Small intestine (tissue), 16 donors: ENCODE data around the gene IL2. TPM values are rescaled to one million over a fixed set of nuclear protein-coding genes. Genes with fewer than 3 reads are reported as not detected.
A peak's percentile ranks its signal among the peaks of the same experiment; 100 is the strongest.

ENCODE experiments used
- DNase-seq, 2 donors: peaks; one replicate each; pipeline versions ENCODE4 v3.0.0 to v3.0.0-alpha.2; 2013
- FAIRE-seq: peaks from 2 replicates; lab custom pipeline; 2012; peaks lifted over from hg19 to GRCh38; lab: Jason Lieb, UNC
- H3K27ac ChIP-seq, 3 donors: one replicate each; pipeline ENCODE4 v1.5.1; 2013; ENCODE audit warnings: low read length in 2 of 3, mild to moderate bottlenecking in 2 of 3, control low read depth in 1 of 3, inconsistent platforms in 1 of 3, low read depth in 1 of 3, moderate library complexity in 1 of 3
- H3K27me3 ChIP-seq, 3 donors: one replicate each; pipeline ENCODE4 v1.6.1; 2013; ENCODE audit warnings: low read length in 3 of 3, inconsistent platforms in 1 of 3; ENCODE audit not compliant: control insufficient read depth in 3 of 3, insufficient read depth in 3 of 3
- H3K36me3 ChIP-seq, 3 donors: one replicate each; pipeline ENCODE4 v1.6.1; 2013; ENCODE audit warnings: low read length in 3 of 3, inconsistent platforms in 1 of 3, low read depth in 1 of 3, mild to moderate bottlenecking in 1 of 3, moderate library complexity in 1 of 3; ENCODE audit not compliant: control insufficient read depth in 3 of 3, insufficient read depth in 2 of 3
- H3K4me1 ChIP-seq, 3 donors: one replicate each; pipeline ENCODE4 v1.6.1; 2013; ENCODE audit warnings: low read length in 2 of 3, inconsistent platforms in 1 of 3, low read depth in 1 of 3, mild to moderate bottlenecking in 1 of 3, moderate library complexity in 1 of 3; ENCODE audit not compliant: control insufficient read depth in 3 of 3, insufficient read depth in 2 of 3
- H3K4me3 ChIP-seq, 3 donors: one replicate each; pipeline ENCODE4 v1.5.1; 2013; ENCODE audit warnings: low read length in 3 of 3, control low read depth in 1 of 3, inconsistent platforms in 1 of 3, low read depth in 1 of 3, mild to moderate bottlenecking in 1 of 3, moderate library complexity in 1 of 3
- H3K9me3 ChIP-seq, 2 donors: one replicate each; pipeline ENCODE4 v1.6.1; 2013; ENCODE audit warnings: low read depth in 1 of 2, low read length in 1 of 2; ENCODE audit not compliant: control insufficient read depth in 2 of 2, insufficient read depth in 1 of 2
- WGBS, 3 donors: extraction: QIAGEN DNeasy Blood & Tissue Kit; methylation state at CpG; one replicate each; pipeline ENCODE4 v1.1.7; 2013; 5-methylcytosine and 5-hydroxymethylcytosine counted together
- long read RNA-seq, 10 donors: transcript quantifications; one replicate each; lab custom pipeline, GENCODE V29; 2026
- polyA plus RNA-seq, 4 donors: library from polyadenylated mRNA; stranded (reverse) in 3 of 4; unstranded in 1 of 4; fragments of 200-250 nt in 3 of 4; fragments of 120-200 nt in 1 of 4; gene quantifications; one replicate each; pipeline versions ENCODE4 v1.2.1 to v1.2.3, GENCODE V29; 2013
- donor health status: healthy with polysubstance abuse.
- donor health status: control.
- donor health status: control.
- donor health status: Bipolar disorder and iron deficiency.
- donor health status: healthy.

The IL2 gene
- polyA plus RNA-seq, result under 1 TPM in 2 of 4 donors, not detected in 2; 0.21 to 0.62 TPM
- long read RNA-seq, donor 1, result 0 reads
- long read RNA-seq, donor 2, result 0 reads
- long read RNA-seq, donor 3, result 0 reads
- long read RNA-seq, donor 4, result 0 reads
- long read RNA-seq, donor 5, result 0 reads
- long read RNA-seq, donor 6, result 0 reads
- long read RNA-seq, donor 7, result 0 reads
- long read RNA-seq, donor 8, result 0 reads
- long read RNA-seq, donor 9, result 0 reads
- long read RNA-seq, donor 10, result 0 reads

DNA sequence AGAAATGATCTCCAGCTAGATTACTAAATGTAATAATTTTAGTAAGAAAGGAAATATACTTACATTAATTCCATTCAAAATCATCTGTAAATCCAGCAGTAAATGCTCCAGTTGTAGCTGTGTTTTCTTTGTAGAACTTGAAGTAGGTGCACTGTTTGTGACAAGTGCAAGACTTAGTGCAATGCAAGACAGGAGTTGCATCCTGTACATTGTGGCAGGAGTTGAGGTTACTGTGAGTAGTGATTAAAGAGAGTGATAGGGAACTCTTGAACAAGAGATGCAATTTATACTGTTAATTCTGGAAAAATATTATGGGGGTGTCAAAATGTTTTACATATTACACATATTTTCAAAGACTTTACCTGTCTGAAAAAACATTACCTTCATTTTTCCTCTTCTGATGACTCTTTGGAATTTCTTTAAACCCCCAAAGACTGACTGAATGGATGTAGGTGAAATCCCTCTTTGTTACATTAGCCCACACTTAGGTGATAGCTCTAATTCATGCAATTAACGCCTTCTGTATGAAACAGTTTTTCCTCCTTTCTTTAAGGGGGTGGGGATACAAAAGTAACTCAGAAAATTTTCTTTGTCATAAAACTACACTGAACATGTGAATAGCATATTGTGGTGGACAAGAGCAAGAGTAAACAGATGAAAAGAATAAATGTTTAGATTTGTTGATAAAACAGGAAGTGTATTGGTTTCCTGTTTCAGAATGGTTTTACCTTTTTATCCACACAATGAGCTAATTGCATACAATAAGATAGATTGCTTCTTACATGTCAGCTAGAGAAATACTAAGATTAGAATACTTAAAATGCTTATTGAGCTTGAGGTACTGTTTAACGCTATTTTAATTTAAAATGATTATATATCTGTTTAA lies at the start of gene IL2:
IL2 (minus strand) TSS at position 495 of the 886 bp plus-strand sequence; CDS start at position 210, 285 bp downstream.
- DNase-seq, result peak in 1 of 2 donors; percentile 33

DNA sequence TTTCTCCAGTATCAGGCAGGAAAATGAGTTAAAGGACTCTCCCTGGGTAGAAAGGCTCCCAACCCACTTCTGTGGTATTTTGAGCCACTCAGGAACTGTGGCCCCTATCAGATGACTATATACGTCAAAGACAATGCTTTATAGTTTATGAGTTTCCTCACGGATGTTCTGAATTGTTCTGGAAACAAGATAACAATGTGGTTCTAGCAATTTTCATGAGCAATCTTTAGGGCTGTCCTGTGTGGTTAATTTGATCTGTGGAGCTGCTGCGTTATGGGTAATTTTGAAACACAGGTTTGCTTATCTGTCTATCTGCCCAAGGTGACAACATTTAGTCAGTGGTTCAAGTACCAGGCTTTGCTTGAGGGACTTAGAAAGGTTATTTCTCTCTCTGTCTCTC lies 46.7 kb upstream of the IL2 start:
- Histone ChIP-seq H3K4me3 (no peak overlapping the region), H3K27me3 (no peaks in the 10 kb centered on the region), H3K9me3 (no peaks in the 10 kb centered on the region), H3K4me1 (no peaks in the 10 kb centered on the region), H3K36me3 (no peaks in the 10 kb centered on the region), H3K27ac (no peak overlapping the region)
- FAIRE-seq (no peak), DNase-seq (peak in 1 of 2 donors; percentile 24)
- whole genome bisulfite sequencing, 3 donors, result 36 to 47% (median 41%) methylated on average over 3 of the region's 3 CpGs

More for the DNA sequence above, at the start of gene IL2:
- WGBS, 3 donors, result 54 to 59% (median 56%) methylated on average over 2 of the region's 2 CpGs
- H3K4me1 ChIP-seq, result no peaks in the 10 kb centered on the region
- no peaks in the 10 kb centered on the region for H3K9me3 ChIP-seq
- H3K27ac ChIP-seq, result peak within 1 kb of the TSS in 1 of 3 donors; percentile 32
- H3K4me3 ChIP-seq, result no peak within 1 kb of the TSS
- no peaks in the 10 kb centered on the region for H3K36me3 ChIP-seq
- no peaks in the 10 kb centered on the region for H3K27me3 ChIP-seq
- FAIRE-seq, result no peak

DNA sequence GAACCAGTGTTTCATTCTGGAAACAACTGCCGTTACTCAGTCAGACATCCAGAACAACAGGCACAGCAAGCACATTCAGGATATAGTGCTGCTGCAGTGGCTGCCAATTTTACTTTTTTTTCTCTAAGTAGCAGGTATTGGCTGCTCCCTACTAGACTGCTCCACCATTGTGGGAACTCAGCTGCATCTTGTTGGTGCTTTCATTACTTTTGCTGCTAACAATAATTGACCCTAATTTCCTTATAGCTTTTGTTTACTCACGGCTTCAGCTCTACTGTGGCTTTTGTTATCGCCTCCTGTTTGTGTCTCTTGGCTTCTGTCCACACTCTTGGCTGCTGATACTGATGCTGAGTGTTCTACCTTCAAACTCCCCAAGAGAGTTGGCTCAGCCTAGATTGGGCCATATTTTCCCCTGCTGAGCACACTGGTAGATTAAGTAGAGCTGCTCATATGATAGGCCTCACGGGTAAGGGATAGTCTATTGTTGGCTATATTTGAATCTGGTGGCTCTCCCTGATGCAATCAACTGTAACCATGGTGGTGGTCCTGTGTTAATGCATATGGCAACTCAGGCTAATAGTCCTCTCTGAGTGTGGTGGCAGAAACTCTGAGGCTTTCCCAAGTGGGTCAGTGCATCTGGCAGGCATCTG lies 44.5 kb upstream of the IL2 start:
- no peak for DNase-seq
- Histone ChIP-seq H3K36me3 (no peaks in the 10 kb centered on the region), H3K27ac (no peak overlapping the region), H3K4me3 (no peak overlapping the region), H3K27me3 (no peaks in the 10 kb centered on the region), H3K9me3 (no peaks in the 10 kb centered on the region), H3K4me1 (no peaks in the 10 kb centered on the region)
- no peak for FAIRE-seq
- 11 to 47% (median 21%) methylated on average over 4 of the region's 4 CpGs for WGBS, 3 donors

DNA sequence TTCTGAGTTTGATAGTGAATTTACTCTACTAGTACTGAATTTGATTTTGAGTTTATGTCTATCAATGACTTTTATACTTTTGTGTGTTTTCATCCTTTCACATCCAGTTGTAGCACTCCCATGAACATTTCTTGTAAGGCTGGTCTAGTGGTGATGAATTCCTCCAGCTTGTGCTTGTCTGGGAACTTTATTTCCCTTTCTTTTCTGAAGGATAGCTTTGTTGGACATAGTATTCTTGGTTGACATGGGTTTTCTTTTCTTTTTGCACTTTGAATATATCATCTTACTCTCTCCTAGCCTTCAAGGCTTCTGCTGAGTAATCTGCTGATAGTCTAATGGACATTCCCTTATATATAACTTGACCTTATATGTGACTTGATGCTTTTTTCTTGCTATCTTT lies 32.5 kb upstream of the IL2 start:
- FAIRE-seq (no peak), DNase-seq (no peak)

DNA sequence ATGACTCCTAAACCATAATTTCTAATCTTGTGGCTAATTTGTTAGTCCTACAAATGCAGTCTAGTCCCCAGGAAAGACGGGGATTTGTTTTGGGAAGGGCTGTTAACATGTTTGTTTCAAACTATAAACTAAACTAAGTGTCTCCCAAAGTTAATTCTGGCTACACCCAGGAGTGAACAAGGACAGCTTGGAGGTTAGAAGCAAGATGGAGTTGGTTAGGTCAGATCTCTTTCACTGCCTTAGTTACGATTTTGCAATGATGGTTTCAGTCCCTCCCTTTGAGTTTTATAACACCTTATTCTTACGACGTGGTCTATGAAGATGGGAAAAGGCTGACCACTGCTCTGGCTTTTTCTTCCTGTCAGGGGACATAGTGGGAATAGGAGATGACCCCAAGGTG lies 27.0 kb upstream of the IL2 start:
- FAIRE-seq, result no peak
- WGBS, 3 donors, result 54 to 63% (median 57%) methylated on average over 4 of the region's 4 CpGs

More for the DNA sequence above, 32.5 kb upstream of the IL2 start:
- Histone ChIP-seq H3K36me3 (no peaks in the 10 kb centered on the region), H3K4me1 (no peaks in the 10 kb centered on the region), H3K9me3 (peaks cover 0 to 23% of the 10 kb centered on the region in 2 donors), H3K4me3 (no peak overlapping the region), H3K27ac (no peak overlapping the region), H3K27me3 (no peaks in the 10 kb centered on the region)

DNA sequence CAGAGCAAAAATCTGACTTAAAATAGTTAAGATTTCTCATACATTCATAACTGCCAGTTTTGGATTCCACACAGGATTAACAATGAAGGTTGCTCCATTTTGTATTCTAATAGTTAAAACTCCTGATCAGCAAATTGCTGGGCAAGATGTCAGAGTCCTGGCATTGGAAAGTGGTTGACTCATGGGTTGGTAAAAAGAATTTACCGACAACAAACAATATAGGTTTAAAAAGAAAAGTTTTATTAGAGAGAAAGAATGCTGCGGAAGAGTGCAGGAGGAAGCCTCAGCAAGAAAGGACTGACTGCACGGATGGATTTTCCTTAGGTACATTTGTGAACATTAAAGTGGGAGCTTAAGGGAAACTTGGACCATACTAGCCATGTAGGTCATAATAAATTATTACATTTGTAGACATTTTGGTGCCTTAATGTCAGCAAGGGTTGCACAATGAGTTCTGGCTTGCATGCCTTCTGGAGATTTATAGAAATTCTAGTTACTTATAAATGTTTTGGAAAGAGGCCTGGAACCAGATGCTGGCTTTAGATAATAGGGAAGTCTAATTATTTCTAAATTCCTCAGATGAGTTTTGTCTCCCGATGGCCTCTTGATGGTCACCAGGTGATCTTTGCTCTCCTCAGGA lies 25.4 kb upstream of the IL2 start:
- FAIRE-seq (no peak), DNase-seq (no peak)
- Histone ChIP-seq H3K36me3 (no peaks in the 10 kb centered on the region), H3K4me3 (no peak overlapping the region), H3K9me3 (no peaks in the 10 kb centered on the region), H3K4me1 (no peaks in the 10 kb centered on the region), H3K27ac (no peak overlapping the region), H3K27me3 (no peaks in the 10 kb centered on the region)
- WGBS, 3 donors, result 84 to 88% (median 87%) methylated on average over 4 of the region's 4 CpGs

More for the DNA sequence above, 27.0 kb upstream of the IL2 start:
- H3K9me3 ChIP-seq, result peaks cover 0 to 2% of the 10 kb centered on the region in 2 donors
- no peak overlapping the region for H3K27ac ChIP-seq
- no peaks in the 10 kb centered on the region for H3K4me1 ChIP-seq
- H3K27me3 ChIP-seq, result no peaks in the 10 kb centered on the region
- no peaks in the 10 kb centered on the region for H3K36me3 ChIP-seq
- DNase-seq, result no peak
- no peak overlapping the region for H3K4me3 ChIP-seq

DNA sequence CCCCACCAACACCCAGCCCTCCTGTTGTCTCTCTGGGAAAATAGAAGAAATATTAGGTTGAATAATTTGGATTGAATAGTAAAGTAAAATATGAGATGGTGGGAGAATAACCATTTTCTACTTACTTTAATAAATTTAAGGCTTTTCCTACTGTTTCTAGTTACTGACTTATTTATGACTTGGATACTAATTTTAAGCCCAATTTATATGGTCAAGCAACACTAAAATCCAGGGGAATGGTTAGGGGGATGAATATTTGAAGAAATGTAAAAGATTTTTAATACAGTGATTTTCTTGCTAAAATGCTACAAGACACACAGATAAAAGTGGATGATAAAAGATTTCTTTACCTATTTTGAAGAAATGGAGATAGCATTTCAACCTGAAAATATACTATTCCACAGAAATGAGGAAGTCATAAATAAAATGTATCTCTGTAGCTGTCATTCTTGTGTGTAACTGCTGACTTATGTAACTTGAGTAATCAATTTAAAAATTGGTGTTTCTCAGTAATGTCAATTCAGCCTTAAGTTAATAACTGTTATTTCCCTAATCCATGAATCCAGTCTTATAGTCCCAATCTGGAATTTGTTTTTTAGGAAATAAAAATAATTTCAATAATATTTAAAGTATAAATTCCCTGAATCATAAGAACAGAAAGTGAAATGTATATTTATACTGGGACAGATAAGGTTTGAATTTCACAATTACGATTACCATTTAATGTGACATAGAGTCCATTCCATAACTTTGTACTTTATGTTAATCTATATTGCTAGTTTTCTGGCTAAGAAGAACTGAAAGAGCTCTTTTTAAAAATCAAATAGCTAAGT lies 24.3 kb upstream of the IL2 start:
- Histone ChIP-seq H3K4me3 (no peak overlapping the region), H3K27me3 (no peaks in the 10 kb centered on the region)
- FAIRE-seq, result no peak

More for the DNA sequence above, 24.3 kb upstream of the IL2 start:
- Histone ChIP-seq H3K36me3 (no peaks in the 10 kb centered on the region), H3K27ac (no peak overlapping the region), H3K4me1 (no peaks in the 10 kb centered on the region), H3K9me3 (no peaks in the 10 kb centered on the region)
- no peak for DNase-seq
- 84 to 95% (median 92%) methylated on average over 1 of the region's 1 CpG for WGBS, 3 donors
